GM21786 (cell line): Measurements from ENCODE around the gene MVD.

Source experiments
- ATAC-seq: cut with Tn5 transposase; IDR thresholded peaks from one replicate; pipeline ENCODE4 v1.9.1; 2021; ENCODE audit not compliant: unreplicated experiment

The MVD gene

GRCh38 chr16:88608076-88608475, 54.8 kb downstream of the MVD start:
- no peak for ATAC-seq

GRCh38 chr16:88606148-88606757, 56.6 kb downstream of the MVD start:
- ATAC-seq = no peak

- ATAC-seq = no peak
These were observed 57.4 kb downstream of the MVD start for GRCh38 chr16:88605186-88606147.

- no peak for ATAC-seq
These were observed 60.8 kb downstream of the MVD start for GRCh38 chr16:88602091-88602490.
